ENCODE data around the gene CCDC18. TPM values are rescaled to one million over a fixed set of nuclear protein-coding genes. Genes with fewer than 3 reads are reported as not detected.

Gene CCDC18
- total RNA-seq, 1 experiment from 2014 or later = 18.1 TPM

DNA sequence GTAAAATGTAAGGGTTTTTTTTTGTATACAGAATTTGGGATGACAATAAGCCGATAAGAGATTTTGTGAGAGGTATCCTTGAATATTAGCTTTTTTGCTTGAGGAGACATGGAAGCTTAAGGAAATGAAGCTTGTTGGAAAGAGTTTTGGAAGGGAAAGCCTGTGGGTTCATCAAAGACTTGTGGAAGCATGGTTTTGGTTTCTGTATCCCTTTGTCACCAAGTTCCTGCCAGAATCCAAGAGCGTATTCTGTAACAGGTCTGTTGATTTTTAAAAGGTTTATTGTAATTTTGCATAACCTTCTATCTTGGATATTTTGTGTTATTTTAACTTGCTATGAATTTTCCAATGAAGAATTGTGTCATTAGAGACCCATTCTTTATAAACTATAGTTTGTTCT, 38.4 kb upstream of the CCDC18 start:
- TF ChIP-seq JUND (IDR thresholded peaks at IDR 0.05) (no peak), YY1 (IDR thresholded peaks at IDR 0.05; ENCODE audit: extremely low read depth, insufficient replicate concordance, low read depth, low read length) (no peak), FOSL1 (IDR thresholded peaks at IDR 0.05; ENCODE audit: low read depth) (no peak), CBX3 (IDR thresholded peaks at IDR 0.05; ENCODE audit: low read depth) (no peak), RAD21 (IDR thresholded peaks at IDR 0.05; ENCODE audit: low read depth) (no peak), ZNF274 (IDR thresholded peaks at IDR 0.05; ENCODE audit: low read depth, low read length) (no peak), ELF1 (IDR thresholded peaks at IDR 0.05; ENCODE audit: borderline replicate concordance, low read depth) (no peak), EGR1 (IDR thresholded peaks at IDR 0.05; ENCODE audit: low read depth) (no peak), EZH2phosphoT487 (IDR thresholded peaks at IDR 0.05; ENCODE audit: borderline replicate concordance) (no peak), SP1 (IDR thresholded peaks at IDR 0.05; ENCODE audit: low read depth) (no peak), POLR2A (IDR thresholded peaks at IDR 0.05; ENCODE audit: borderline replicate concordance, extremely low read depth, insufficient read depth, insufficient read length) (no peak), SIN3A (IDR thresholded peaks at IDR 0.05; ENCODE audit: low read depth) (no peak), ZFX (IDR thresholded peaks at IDR 0.05) (no peak), TCF7L2 (IDR thresholded peaks at IDR 0.05; ENCODE audit: borderline replicate concordance, extremely low read depth, insufficient read depth, insufficient read length) (no peak), SRF (IDR thresholded peaks at IDR 0.05; ENCODE audit: low read depth) (no peak), EZH2 (IDR thresholded peaks at IDR 0.05) (no peak)
- TF ChIP-seq, protein P1, sequence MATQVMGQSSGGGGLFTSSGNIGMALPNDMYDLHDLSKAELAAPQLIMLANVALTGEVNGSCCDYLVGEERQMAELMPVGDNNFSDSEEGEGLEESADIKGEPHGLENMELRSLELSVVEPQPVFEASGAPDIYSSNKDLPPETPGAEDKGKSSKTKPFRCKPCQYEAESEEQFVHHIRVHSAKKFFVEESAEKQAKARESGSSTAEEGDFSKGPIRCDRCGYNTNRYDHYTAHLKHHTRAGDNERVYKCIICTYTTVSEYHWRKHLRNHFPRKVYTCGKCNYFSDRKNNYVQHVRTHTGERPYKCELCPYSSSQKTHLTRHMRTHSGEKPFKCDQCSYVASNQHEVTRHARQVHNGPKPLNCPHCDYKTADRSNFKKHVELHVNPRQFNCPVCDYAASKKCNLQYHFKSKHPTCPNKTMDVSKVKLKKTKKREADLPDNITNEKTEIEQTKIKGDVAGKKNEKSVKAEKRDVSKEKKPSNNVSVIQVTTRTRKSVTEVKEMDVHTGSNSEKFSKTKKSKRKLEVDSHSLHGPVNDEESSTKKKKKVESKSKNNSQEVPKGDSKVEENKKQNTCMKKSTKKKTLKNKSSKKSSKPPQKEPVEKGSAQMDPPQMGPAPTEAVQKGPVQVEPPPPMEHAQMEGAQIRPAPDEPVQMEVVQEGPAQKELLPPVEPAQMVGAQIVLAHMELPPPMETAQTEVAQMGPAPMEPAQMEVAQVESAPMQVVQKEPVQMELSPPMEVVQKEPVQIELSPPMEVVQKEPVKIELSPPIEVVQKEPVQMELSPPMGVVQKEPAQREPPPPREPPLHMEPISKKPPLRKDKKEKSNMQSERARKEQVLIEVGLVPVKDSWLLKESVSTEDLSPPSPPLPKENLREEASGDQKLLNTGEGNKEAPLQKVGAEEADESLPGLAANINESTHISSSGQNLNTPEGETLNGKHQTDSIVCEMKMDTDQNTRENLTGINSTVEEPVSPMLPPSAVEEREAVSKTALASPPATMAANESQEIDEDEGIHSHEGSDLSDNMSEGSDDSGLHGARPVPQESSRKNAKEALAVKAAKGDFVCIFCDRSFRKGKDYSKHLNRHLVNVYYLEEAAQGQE (IDR thresholded peaks at IDR 0.05; ENCODE audit: low read depth) = no peak
- TF ChIP-seq, protein P2, sequence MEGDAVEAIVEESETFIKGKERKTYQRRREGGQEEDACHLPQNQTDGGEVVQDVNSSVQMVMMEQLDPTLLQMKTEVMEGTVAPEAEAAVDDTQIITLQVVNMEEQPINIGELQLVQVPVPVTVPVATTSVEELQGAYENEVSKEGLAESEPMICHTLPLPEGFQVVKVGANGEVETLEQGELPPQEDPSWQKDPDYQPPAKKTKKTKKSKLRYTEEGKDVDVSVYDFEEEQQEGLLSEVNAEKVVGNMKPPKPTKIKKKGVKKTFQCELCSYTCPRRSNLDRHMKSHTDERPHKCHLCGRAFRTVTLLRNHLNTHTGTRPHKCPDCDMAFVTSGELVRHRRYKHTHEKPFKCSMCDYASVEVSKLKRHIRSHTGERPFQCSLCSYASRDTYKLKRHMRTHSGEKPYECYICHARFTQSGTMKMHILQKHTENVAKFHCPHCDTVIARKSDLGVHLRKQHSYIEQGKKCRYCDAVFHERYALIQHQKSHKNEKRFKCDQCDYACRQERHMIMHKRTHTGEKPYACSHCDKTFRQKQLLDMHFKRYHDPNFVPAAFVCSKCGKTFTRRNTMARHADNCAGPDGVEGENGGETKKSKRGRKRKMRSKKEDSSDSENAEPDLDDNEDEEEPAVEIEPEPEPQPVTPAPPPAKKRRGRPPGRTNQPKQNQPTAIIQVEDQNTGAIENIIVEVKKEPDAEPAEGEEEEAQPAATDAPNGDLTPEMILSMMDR (IDR thresholded peaks at IDR 0.05 in 2 of 3, conservative IDR thresholded peaks at IDR 0.05 in 1 of 3; ENCODE audit: borderline replicate concordance in 1 of 3, insufficient read depth in 1 of 3, low read depth in 2 of 3, low read length in 2 of 3) = no peak
- TF ChIP-seq, protein P3, sequence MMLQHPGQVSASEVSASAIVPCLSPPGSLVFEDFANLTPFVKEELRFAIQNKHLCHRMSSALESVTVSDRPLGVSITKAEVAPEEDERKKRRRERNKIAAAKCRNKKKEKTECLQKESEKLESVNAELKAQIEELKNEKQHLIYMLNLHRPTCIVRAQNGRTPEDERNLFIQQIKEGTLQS (IDR thresholded peaks at IDR 0.05) = no peak
- TF ChIP-seq, protein P4, sequence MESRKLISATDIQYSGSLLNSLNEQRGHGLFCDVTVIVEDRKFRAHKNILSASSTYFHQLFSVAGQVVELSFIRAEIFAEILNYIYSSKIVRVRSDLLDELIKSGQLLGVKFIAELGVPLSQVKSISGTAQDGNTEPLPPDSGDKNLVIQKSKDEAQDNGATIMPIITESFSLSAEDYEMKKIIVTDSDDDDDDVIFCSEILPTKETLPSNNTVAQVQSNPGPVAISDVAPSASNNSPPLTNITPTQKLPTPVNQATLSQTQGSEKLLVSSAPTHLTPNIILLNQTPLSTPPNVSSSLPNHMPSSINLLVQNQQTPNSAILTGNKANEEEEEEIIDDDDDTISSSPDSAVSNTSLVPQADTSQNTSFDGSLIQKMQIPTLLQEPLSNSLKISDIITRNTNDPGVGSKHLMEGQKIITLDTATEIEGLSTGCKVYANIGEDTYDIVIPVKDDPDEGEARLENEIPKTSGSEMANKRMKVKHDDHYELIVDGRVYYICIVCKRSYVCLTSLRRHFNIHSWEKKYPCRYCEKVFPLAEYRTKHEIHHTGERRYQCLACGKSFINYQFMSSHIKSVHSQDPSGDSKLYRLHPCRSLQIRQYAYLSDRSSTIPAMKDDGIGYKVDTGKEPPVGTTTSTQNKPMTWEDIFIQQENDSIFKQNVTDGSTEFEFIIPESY (IDR thresholded peaks at IDR 0.05; ENCODE audit: extremely low read depth, insufficient replicate concordance, low read length) = no peak
- H3K36me3 ChIP-seq (ENCODE audit: control insufficient read depth in 1 of 2, insufficient read depth in 2 of 2, low read length in 2 of 2) = peaks cover 7 to 12% of the 10 kb centered on the region in 2 experiments; a peak in 3 of 4 replicates
- H3K4me3 ChIP-seq (replicated peaks in 1 of 2; ENCODE audit: low read depth in 1 of 2, low read length in 2 of 2) = no peak overlapping the region
- ChIA-PET POLR2A (no interaction called here), RAD21 (ENCODE audit: low non-redundant PET in 1 of 2, low total read pairs in 2 of 2, uncharacterized antibody in 2 of 2, unreplicated experiment in 2 of 2) (no interaction called here), CTCF (no interaction called here)
- intact Hi-C loops (cut with micrococcal nuclease) = no loop called here
- no peak overlapping the region for H3K9ac ChIP-seq (ENCODE audit: low read length)
- H3K9me3 ChIP-seq (ENCODE audit: control insufficient read depth in 1 of 2, insufficient read depth in 1 of 2, low read depth in 1 of 2, low read length in 2 of 2) = no peaks in the 10 kb centered on the region
- no peak overlapping the region for H3K27ac ChIP-seq (ENCODE audit: low read depth, low read length)
- 0 out of 2 replicates have a peak, but pooled peaks cover 6% of the 10 kb centered on the region for H3K79me2 ChIP-seq (ENCODE audit: insufficient read depth, low read length)
- ATAC-seq (no peak), DNase-seq (ENCODE audit: low read depth, low spot score) (no peak)
- no peaks in the 10 kb centered on the region for H4K20me1 ChIP-seq (ENCODE audit: insufficient read depth)
- BruUV-seq (replicated peaks) = no TSS peak
- H2AFZ ChIP-seq (ENCODE audit: low read depth, low read length, poor library complexity, severe bottlenecking) = no peak overlapping the region
- no peak overlapping the region for H3K4me2 ChIP-seq (ENCODE audit: low read length)
- no peaks in the 10 kb centered on the region for H3K9me2 ChIP-seq (ENCODE audit: insufficient read depth)
- no peaks in the 10 kb centered on the region for H3K27me3 ChIP-seq (ENCODE audit: insufficient read depth, low read length)
- H3K4me1 ChIP-seq (ENCODE audit: control insufficient read depth in 1 of 2, insufficient read depth in 2 of 2, low read length in 2 of 2) = no peaks in the 10 kb centered on the region

All from HCT116 (cell line).